Thoracic aorta (tissue), 2 donors: Measurements from ENCODE around the gene STPG1. TPM values are rescaled to one million over a fixed set of nuclear protein-coding genes. Genes with fewer than 3 reads are reported as not detected.

Source experiments
- ATAC-seq: fragments of 150-250 bp; one replicate; pipeline ENCODE4 v1.8.0; 2017; ENCODE audit warnings: low read depth; ENCODE audit not compliant: insufficient number of reproducible peaks, low FRiP score
- DNase-seq: peaks from one replicate; pipeline ENCODE4 v3.0.0-alpha.2; 2020; ENCODE audit warnings: low spot score
- H3K27ac ChIP-seq, 2 donors: fragments of 200-600 bp; sonication (generic); 1 replicate in 1 of 2; 2 replicates in 1 of 2; pipeline ENCODE4 v1.5.1; 2016; ENCODE audit warnings: mild to moderate bottlenecking in 2 of 2, moderate library complexity in 2 of 2
- H3K27me3 ChIP-seq: fragments of 200-600 bp; sonication (generic); replicated peaks from 2 replicates; pipeline ENCODE4 v1.6.0; 2016; ENCODE audit warnings: mild to moderate bottlenecking; ENCODE audit not compliant: insufficient read depth
- H3K36me3 ChIP-seq: fragments of 200-600 bp; sonication (generic); one replicate; pipeline ENCODE4 v1.5.1; 2016
- H3K4me1 ChIP-seq, 2 donors: fragments of 200-600 bp; sonication (generic); 1 replicate in 1 of 2; 2 replicates in 1 of 2; pipeline versions ENCODE4 v1.5.1 to v1.6.0; 2016; ENCODE audit warnings: low read depth in 2 of 2, mild to moderate bottlenecking in 1 of 2; ENCODE audit not compliant: control insufficient read depth in 1 of 2
- H3K4me3 ChIP-seq: fragments of 200-600 bp; sonication (generic); 2 replicates; pipeline ENCODE4 v1.5.1; 2016; ENCODE audit warnings: mild to moderate bottlenecking
- H3K9me3 ChIP-seq: fragments of 200-600 bp; sonication (generic); 2 replicates; pipeline ENCODE4 v1.5.1; 2016
- total RNA-seq, 2 donors: library from RNA; depleted of rRNA; stranded (reverse); fragments of >200 nt; gene quantifications; one replicate each; pipeline versions ENCODE4 v1.1.0 to v1.2.3, GENCODE V29; 2016
- TF ChIP-seq, protein P1 (sequence below): fragments of 200-600 bp; sonication (generic); IDR thresholded peaks from one replicate; pipeline ENCODE4 v1.5.1; 2019; ENCODE audit warnings: antibody characterized with exemption

The STPG1 gene
- total RNA-seq, 2 donors from 2014 or later: 1.5 to 4.0 TPM

- no peaks in the 10 kb centered on the region for H3K27me3 ChIP-seq
- ATAC-seq (no peak), DNase-seq (no peak)
- TF ChIP-seq, protein P1, sequence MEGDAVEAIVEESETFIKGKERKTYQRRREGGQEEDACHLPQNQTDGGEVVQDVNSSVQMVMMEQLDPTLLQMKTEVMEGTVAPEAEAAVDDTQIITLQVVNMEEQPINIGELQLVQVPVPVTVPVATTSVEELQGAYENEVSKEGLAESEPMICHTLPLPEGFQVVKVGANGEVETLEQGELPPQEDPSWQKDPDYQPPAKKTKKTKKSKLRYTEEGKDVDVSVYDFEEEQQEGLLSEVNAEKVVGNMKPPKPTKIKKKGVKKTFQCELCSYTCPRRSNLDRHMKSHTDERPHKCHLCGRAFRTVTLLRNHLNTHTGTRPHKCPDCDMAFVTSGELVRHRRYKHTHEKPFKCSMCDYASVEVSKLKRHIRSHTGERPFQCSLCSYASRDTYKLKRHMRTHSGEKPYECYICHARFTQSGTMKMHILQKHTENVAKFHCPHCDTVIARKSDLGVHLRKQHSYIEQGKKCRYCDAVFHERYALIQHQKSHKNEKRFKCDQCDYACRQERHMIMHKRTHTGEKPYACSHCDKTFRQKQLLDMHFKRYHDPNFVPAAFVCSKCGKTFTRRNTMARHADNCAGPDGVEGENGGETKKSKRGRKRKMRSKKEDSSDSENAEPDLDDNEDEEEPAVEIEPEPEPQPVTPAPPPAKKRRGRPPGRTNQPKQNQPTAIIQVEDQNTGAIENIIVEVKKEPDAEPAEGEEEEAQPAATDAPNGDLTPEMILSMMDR: no peak
- peaks cover 0 to 16% of the 10 kb centered on the region in 2 donors for H3K4me1 ChIP-seq
- peak overlapping the region; percentile 78 for H3K4me3 ChIP-seq
- H3K36me3 ChIP-seq: no peaks in the 10 kb centered on the region
- H3K9me3 ChIP-seq: no peaks in the 10 kb centered on the region
- H3K27ac ChIP-seq: no peak overlapping the region
Measured at GRCh38 chr1:24321697-24322469, 91.7 kb downstream of the STPG1 start.

- Histone ChIP-seq H3K36me3 (no peaks in the 10 kb centered on the region), H3K4me1 (peaks cover 0 to 16% of the 10 kb centered on the region in 2 donors), H3K9me3 (no peaks in the 10 kb centered on the region), H3K4me3 (peak overlapping the region; percentile 78), H3K27me3 (no peaks in the 10 kb centered on the region), H3K27ac (no peak overlapping the region)
- DNase-seq (no peak), ATAC-seq (no peak)
- TF ChIP-seq, protein P1: no peak
Measured at GRCh38 chr1:24321126-24321525, 92.5 kb downstream of the STPG1 start.

- TF ChIP-seq, protein P1: no peak
Measured at GRCh38 chr1:24319962-24320361, 93.6 kb downstream of the STPG1 start.

DNA sequence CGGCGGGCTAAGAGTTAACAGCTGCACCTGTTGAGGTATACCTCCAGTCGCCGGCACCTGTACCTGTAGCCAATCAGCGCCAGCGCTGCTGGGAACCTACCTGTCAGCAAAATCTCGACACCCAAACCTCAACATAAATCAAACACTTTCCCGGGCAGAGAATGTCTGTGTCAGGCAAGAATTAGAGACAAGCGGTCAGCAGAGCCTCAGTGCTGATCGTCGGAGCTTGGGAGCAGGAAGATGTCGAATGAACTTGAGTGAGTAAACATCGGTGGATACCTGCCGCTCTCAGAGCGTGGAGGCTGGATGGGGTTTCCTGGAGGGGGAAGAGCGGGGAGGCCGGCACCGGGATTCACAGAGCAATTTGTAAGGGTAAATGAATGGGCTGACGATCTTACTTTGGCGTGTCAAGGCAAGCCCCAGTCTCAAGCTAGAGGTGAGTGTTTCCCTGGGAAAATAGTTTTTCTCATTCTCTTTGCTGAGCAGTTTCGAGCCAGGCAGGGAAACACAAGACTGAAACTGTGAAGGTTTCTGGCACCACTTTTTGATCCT lies 94.2 kb downstream of the STPG1 start, which contains the start of gene GRHL3:
Gene GRHL3, plus strand, starts transcription at position 46 of the 552 bp plus-strand sequence. Its CDS starts 195 bp downstream, at position 241.
- Histone ChIP-seq H3K27ac (no peak within 1 kb of the TSS), H3K4me3 (no peak within 1 kb of the TSS), H3K36me3 (no peaks in the 10 kb centered on the region), H3K4me1 (peaks cover 0 to 16% of the 10 kb centered on the region in 2 donors), H3K27me3 (no peaks in the 10 kb centered on the region), H3K9me3 (no peaks in the 10 kb centered on the region)
- ATAC-seq: no peak
- TF ChIP-seq, protein P1: no peak
- no peak for DNase-seq

More at GRCh38 chr1:24319962-24320361, 93.6 kb downstream of the STPG1 start:
- ATAC-seq (no peak), DNase-seq (no peak)
- Histone ChIP-seq H3K27ac (no peak overlapping the region), H3K27me3 (no peaks in the 10 kb centered on the region), H3K36me3 (no peaks in the 10 kb centered on the region), H3K9me3 (no peaks in the 10 kb centered on the region), H3K4me1 (peaks cover 0 to 16% of the 10 kb centered on the region in 2 donors), H3K4me3 (no peak overlapping the region)

GRCh38 chr1:24318615-24319311 lies 94.8 kb downstream of the STPG1 start:
- TF ChIP-seq, protein P1: no peak
- no peak overlapping the region for H3K27ac ChIP-seq
- H3K27me3 ChIP-seq: no peaks in the 10 kb centered on the region
- DNase-seq (no peak), ATAC-seq (no peak)
- no peaks in the 10 kb centered on the region for H3K36me3 ChIP-seq
- peaks cover 0 to 16% of the 10 kb centered on the region in 2 donors for H3K4me1 ChIP-seq
- H3K9me3 ChIP-seq: no peaks in the 10 kb centered on the region
- no peak overlapping the region for H3K4me3 ChIP-seq
